RCC 7860 (cell line): ENCODE results near the gene NUDT17.

Source experiments
- DNase-seq: peaks from one replicate; pipeline ENCODE4 v3.0.0-alpha.2; 2015; ENCODE audit warnings: low spot score
- FAIRE-seq: peaks from 2 replicates; lab custom pipeline; 2012; peaks lifted over from hg19 to GRCh38; lab: Jason Lieb, UNC

The NUDT17 gene

DNA sequence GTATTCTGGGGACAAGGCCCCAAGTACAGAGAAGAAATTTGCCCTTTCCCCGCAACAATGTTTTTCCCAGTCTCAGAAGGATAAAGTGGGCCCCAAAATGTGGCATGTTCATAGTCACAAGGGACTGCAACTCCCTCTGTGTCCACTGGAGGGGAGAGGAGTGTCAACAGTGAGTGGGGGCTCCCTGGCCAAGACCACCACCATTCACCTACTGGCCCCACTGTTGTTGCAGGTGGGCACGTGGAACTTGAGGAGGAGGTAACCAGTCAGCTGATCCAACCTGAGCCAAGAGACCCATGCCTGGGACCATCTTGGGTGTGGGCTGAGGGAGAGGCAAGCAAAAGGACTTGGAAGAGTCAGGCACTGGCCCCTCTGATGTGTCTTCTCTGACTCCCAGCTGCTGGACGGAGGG, 777 bp downstream of the NUDT17 start:
- DNase-seq: no peak
- no peak for FAIRE-seq

GRCh38 chr1:145847827-145848226, 2.4 kb downstream of the NUDT17 start:
- FAIRE-seq (no peak), DNase-seq (no peak)

- DNase-seq: peak; percentile 13
- FAIRE-seq: no peak
Observed at GRCh38 chr1:145849356-145850160, 4.1 kb downstream of the NUDT17 start.

DNA sequence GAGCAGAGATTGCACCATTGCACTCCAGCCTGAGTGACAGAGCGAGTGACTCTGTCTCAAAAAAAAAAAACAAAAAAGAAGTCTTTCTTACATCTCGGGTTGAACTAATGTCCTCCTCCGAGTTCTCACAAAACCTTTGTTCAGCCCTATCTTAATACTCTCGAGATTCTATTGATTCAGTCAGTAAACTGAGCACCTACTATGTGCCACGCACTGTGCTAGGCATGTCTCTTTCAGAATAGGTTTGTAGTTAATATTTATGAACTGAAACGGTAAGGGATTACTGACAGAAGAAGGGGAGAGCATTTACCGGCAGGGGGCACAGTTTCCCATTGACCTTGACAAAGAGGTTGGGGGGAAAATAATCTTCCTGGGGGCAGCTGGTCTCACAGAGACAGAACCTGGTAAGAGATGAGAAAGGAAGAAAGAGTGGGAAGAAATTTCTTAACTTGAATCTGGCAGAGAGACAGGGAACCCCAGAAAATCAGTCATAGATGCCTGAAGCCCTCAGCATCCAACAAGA, 10.1 kb downstream of the NUDT17 start:
- FAIRE-seq (no peak), DNase-seq (no peak)

- FAIRE-seq: no peak
- no peak for DNase-seq
Observed at GRCh38 chr1:145857170-145857569, 11.7 kb downstream of the NUDT17 start.

GRCh38 chr1:145858238-145858900, 12.9 kb downstream of the NUDT17 start:
- no peak for FAIRE-seq
- DNase-seq: no peak

GRCh38 chr1:145858901-145859490, 13.6 kb downstream of the NUDT17 start, which contains the start of gene PIAS3:
Gene PIAS3 (minus strand): TSS chr1:145859081. CDS start chr1:145858990, 91 bp downstream.
- DNase-seq (peak; percentile 82), FAIRE-seq (peak; percentile 28)

DNA sequence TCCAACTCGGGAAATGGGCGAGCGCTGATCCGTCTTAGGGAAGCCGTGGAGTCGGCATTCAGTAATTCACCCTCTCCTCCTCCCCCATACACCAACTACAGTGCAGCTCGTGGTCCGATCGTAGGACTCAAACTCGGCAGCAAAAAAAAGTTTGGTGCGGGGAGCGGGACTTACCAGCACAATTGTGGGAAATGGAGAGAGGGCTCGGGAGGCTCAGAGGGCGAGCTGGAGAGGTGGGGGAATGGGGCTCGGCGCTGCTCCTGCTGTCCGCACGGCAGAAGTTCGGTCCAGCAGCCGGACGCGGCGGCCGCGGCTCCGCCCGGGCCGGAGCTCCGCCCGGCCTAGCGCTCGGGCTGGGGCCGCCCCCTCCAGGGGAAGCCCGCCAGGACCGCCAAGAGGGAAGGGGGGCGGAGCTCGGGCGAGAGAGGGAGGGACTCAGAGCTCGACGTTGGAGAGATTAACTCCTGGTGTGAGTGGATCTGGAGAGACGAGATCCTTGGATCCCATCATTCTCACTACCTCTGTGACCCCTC, 14.1 kb downstream of the NUDT17 start:
- DNase-seq: peak; percentile 71
- FAIRE-seq: no peak

DNA sequence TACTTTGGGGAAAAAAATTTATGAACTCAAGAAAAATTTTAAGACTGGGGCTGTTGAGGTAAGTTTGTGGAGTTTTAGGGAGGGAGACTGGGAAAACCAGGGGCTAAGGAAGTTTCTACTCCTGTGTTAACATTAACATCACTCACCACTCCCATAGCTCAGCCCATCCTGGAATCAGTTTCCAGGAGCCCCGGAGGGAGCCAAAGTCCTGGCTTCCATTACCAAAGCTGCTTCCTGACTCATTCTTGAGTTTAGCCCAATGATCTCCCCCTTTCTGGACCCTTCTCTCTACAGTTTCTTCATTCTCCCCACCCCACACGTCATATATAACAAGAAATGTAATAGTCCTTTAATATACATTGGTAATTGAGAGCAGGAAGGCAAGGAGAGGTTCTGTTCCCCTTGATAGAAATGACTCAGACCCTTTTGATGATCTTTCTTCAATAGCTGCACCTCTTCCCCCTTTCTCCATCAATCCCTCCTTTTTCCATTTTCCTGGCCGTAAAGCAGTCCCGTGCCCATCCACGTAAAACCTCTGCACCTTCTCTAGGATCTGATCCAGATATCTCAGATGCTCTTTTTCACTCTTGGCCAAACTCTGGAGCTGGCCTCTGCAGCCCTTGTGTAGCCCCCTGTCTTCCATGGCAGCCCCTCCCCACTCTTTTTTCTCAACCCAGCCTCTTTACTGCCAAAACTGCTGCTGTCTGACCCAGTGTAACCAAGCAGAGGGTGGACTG, 18.0 kb downstream of the NUDT17 start:
- DNase-seq (no peak), FAIRE-seq (no peak)

DNA sequence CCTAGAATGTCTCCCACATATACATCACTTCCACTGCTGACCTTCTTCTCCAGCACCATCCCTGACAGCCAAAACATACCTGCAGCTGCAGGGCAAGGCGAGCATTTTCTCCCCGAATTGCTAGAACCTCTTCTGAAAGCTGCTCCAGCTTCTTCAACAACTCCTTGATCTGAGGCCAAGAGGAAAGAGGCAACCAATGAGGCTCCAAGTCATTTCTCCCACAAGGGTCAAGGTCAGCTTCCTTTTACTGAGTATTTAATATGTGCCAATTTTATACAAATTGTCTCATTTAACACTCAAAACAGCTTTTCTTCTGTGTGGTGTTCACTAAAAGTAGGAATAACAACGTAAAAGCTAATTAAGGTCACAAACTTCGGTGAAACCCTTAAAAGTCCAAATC, 22.8 kb downstream of the NUDT17 start:
- no peak for DNase-seq
- FAIRE-seq: no peak

- FAIRE-seq (no peak), DNase-seq (no peak)
Observed at GRCh38 chr1:145871994-145872924, 26.8 kb downstream of the NUDT17 start.

DNA sequence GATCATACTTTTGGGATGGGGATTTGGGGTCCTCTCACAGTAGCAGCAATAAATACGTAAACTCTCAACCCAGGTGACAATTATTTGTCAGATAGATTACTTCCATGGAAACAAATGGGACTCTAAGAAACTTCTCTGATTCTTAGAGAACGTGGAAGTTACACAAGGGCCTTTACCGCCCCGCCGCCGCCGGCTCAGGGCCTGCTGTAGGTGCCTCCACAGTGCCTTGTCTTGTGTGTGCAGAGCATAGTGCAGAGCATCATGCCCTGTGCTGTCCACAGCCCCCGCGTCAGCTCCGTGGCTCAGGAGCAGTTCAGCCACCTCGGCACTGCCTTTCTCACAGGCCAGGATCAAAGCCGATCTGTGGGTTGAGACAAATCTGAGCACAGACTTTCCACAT, 29.2 kb downstream of the NUDT17 start:
- no peak for FAIRE-seq
- DNase-seq: no peak

DNA sequence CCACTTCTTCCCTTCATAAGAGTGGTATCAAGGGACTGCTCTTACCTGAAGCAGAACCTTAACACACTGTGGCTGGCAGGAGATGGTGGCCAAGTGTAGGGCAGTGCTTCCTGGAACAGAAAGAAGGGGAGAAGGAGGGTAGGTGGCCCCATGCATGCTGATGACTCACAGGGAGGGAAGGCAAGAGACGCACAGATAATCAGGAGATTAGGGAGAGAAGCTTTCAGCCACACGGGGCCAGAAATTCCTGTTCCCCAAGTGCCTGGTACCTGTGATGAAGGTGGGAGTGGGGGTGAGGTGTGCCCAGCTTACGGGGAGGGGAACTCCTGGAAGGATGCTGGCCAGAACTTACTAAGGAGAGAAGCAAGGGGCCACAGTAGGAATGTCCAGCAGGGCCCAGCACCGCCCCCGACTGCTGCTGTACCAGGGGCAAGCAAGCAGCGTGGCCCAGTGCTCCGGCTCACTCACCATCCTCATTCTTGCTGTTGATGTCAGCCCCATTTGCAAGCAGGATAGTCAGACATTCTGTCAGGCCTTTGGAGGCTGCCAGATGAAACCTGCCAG, 32.6 kb downstream of the NUDT17 start:
- no peak for FAIRE-seq
- DNase-seq: no peak

GRCh38 chr1:145878724-145879123, 33.3 kb downstream of the NUDT17 start:
- FAIRE-seq: no peak
- DNase-seq: no peak

GRCh38 chr1:145879775-145880174, 34.3 kb downstream of the NUDT17 start:
- FAIRE-seq (no peak), DNase-seq (no peak)

DNA sequence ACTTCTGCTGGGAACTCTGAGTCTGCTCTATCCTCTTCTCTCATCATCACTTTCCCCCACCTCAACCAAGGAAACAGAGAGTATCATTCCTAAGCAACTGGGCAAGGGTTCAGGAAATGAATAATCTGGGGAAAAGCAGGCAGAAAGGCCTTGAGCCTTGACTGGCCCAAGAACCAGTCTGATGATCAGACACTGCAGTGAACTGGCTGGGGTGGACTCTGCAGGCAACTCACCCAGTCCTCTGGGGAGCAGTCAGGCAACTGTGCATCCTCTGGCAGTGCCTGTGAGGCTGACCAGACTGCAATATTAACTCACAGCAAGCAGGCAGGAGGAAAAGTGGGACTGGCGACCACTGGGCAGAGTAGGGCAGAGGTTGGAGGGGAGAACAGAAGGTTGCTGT, 39.2 kb downstream of the NUDT17 start:
- FAIRE-seq: no peak
- no peak for DNase-seq

GRCh38 chr1:145885738-145886287, 40.4 kb downstream of the NUDT17 start, which contains the start of gene ANKRD35:
Gene ANKRD35 (minus strand): TSS chr1:145885866. CDS start chr1:145885758, 108 bp downstream.
- DNase-seq: no peak
- FAIRE-seq: no peak

- no peak for DNase-seq
- FAIRE-seq: no peak
Observed at GRCh38 chr1:145886390-145886789, 41.0 kb downstream of the NUDT17 start.

DNA sequence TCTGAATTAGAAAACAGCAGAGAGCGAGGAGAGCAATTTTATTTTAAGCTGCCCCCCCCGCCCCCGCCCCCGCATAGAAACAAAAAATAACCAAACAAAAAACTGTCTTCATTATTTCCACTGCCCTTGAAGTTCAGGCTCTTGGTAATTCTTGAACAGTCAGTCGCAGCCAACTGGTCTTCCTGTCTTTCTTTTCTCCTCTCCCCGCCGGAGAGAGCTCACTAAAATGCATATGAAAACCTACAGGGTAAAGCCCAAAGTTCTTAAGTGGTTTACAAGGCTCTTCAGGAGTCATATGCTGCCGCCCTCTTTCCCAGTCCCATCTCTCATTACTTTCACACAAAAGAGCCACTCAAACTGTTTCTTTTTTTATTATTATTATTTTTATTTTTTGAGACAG, 41.4 kb downstream of the NUDT17 start:
- FAIRE-seq (no peak), DNase-seq (no peak)
